Forelimb muscle (tissue), 1 donor: ENCODE results near the gene STX16. TPM values are rescaled to one million over a fixed set of nuclear protein-coding genes. Genes with fewer than 3 reads are reported as not detected.

Experiments used
- DNase-seq: peaks from one replicate; pipeline ENCODE4 v3.0.0-alpha.2; 2013; ENCODE audit warnings: low read depth
- polyA plus RNA-seq: library from polyadenylated mRNA; unstranded; fragments of 120-200 nt; gene quantifications from one replicate; pipeline ENCODE4 v1.2.1, GENCODE V29; 2013; ENCODE audit not compliant: insufficient read length

Gene STX16
- polyA plus RNA-seq, 1 donor, result 67.1 TPM

DNA sequence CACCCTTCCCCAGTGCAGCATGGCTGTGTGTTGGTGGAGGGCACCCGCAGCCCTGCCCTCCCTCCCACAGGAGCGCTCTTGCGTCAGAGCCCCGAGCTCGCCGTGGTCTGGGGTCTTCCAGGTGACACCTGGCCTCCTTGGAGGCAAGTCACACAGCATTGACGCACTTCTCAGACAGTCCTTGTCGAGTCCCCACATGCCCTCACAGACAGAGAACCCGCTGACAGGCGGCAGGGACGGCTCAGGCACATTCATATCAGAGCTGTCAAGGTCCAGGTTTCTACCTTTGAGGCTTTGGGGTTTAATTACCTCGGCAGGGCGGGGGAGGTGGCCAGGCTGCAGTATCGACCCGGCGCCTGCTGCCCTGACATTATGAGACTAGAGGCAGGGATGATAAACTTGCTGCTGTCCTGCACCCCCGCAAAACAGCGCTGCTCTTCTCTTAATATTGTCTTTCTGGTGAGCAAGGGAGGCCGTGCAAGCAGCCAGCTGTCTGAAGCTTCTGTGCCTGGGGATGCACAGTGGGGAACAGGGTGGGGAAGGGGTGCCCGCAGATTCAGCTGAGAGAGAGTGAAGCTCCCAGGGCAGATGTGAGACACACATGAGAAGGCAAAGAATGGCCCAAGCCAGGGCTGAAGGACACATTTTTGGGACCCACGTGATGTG is 46.3 kb downstream of the STX16 start:
- no peak for DNase-seq

DNA sequence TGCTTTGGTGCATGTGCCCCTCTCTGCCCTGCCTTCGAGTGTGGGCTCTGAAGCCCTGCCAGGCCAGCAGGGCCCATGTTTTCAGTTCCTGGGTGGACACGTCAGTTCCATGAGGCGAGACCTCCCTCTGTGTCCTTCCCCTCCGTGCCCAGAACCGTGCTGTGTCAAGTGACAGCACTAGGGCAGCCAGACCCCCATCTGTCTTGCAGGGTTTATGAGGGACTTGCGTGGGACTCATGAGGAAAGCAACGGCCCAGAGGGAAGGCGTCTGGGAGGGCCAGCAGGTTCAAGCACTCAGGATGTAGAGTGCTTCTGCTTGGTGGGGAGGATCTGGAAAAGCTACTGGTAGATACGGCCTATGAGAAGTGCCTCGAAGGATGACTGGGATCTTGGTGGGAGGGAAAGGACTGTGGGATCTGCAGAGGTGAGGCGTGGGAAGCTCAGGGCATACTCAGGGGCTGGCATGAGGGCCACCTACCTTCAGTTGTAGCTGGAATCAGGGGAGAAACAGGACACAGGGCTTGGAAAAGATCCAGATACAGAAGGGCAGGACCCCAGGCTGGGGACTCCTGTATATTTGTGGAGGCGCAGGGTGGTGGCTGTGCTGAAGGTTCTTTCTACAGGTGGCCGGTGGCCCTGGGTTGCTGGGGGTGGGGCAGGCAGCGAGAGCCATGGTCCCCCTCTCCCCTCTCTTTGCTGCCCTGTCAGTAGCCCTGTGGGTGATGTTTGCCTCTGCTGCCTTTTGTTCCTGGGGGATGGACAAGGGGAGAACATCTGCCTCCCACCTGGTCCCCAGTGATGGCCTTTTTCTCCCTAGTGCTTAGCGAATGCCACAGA is 47.0 kb downstream of the STX16 start:
- no peak for DNase-seq

DNA sequence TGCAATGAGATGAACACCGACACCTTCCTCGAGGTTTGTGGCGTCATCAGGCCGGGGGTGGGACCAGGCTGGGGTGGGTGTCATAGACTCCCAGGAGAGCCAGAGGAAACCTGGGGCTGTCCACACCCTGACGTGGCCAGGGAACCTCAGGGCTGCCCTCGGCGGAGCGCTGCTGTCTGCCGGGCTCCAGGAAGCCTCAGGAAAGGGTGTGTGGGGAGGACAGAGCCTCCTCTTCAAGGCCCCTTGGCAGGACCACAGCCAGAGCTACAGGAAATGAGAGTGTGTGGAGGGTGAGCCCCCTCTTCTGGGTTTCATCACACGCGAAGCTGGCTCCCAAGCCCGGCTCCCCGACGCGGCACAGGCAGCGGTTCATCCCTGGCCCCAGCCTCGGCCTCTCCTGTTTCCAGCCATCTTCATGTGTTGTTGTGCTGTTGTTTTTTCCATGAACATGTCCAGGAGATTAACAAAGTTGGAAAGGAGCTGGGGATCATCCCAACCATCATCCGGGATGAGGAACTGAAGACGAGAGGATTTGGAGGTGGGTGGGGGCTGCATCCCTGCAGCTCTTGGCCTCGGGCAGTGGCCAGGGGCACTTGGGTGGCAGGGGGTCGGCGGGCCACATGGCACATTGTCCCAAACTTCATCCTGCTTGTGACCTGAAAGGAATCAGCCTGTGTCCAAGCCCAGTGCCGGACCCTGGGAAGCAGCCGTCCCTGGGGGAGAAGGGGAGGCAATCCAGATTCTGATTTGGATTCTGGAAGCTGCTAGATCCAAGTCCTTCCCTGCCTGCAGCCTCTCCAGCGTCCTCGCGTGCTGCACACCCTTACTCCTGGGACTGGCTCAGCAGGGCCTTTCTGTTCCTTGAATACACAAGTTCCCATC is 47.9 kb downstream of the STX16 start:
- peak; percentile 92 for DNase-seq

DNA sequence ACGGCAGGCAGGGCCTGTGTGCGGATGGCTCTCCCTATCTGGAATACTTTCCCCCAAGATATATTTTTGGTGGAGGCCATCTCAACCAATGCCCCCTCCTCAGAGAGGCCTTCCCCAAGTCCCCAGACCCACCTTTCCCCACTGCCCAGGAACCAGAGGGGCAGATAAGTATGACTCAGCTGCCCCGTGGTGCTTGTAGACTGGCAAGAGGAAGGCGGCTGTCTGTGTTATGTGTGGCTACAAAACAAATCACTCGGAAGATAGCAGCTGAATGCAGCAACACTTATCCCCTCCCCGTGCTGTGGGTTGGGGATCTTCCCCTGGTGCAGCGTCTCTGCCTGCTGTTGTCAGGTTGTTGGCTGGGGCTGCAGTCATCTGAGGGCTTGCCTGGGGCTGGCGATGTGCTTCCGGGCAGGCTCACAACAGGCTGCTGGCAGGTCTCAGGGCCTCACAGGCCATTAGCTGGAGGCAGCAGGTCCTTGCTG is 48.6 kb downstream of the STX16 start:
- DNase-seq, result no peak

DNA sequence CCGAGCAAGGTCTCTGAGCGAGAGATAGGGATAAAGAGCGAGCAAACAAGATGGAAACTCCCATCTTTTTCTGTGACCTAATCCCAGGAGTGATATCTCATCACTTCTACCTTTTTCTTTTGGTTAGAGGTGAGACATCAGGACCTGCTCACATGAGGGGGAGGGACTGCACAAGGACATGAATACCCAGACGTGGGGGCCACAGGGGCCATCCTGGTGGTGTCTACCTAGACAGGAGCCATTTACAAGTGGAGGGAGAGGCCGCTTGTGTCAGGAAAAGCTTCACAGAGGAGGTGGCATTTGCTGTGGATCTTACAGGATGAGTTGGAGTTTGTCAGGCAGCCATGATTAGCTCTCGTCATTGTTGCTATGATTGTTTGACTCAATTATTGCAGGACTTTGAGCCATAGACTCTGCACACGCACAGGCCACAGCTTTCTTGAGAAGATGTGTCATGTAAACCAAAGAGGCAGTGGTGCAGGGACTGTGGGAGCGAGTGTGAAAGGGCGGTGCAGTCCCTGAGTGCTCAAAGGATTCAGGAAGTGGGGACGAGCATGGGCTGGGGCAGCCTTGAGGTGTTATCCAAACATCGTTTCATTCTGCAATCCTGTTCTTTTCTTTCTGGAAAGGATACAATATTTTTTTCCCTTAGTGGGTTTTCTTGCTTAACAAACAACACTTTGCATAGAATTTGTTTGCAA is 49.2 kb downstream of the STX16 start:
- no peak for DNase-seq

DNA sequence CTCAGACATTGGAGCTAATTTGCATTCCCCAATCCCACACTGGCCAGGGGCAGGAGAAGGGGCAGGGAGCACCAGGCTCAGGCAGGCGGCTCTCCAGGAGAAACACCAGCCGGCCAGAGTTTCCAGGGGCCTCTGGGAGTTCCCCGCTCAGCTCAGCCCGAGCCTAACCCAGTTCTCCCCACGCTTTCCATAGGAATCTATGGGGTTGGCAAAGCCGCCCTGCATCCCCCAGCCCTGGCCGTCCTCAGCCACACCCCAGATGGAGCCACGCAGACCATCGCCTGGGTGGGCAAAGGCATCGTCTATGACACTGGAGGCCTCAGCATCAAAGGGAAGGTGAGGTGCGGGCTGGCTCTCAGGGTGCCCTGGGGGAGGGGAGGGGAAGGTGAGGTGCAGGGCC is 49.7 kb downstream of the STX16 start:
- DNase-seq, result no peak

DNA sequence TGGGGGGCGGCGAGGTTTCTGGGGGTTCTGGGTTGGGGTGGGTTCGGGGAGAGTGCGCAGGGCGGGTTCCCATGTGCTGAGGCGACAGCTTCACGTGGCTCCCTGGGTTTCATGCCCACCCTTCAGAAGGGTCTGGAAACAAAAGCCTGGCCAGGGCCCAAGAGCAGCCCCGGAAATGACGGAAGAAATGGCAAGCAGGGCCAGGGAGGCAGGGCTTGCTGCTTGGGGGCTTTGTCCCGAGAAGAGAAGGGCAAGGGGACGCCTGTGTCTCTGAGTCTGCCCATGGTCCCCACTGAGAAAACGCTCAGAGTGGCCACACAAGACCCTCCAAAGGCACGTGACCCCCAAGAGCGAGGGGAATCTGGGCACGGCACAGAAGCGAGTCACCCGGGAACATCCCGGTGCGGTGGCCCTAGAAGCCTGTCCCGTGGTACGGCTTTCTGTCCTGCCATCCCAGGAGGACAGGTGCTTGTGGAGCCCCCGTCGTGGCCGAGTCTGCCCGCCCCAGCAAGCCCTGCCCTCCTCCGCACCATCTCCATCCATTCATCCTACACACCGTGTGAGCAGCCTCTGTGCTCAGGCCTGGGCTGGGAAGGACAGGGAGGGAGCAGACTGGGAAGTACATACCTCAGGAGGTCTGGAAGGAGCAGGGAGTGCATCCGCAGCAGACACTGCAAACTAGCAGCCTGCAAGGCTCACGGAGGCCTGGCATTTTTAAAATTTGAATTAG is 50.5 kb downstream of the STX16 start:
- DNase-seq, result no peak

DNA sequence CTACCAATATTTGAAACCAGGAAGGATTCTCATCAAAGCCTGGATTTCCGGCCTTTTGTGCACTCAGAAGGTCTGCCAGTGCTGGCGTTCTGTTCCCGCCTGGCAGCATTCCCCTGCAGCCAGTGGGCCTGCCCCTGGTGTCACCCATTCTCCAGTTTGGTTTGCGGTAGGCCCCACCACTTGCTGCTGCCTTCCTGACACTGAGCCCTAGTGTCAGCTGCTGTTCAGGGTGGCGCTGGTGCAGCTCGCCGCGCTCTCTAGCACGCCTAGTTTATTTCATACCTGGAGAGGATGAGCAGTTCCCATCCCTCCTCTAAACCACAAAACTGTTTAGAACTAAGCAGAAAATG is 51.1 kb downstream of the STX16 start:
- no peak for DNase-seq

DNA sequence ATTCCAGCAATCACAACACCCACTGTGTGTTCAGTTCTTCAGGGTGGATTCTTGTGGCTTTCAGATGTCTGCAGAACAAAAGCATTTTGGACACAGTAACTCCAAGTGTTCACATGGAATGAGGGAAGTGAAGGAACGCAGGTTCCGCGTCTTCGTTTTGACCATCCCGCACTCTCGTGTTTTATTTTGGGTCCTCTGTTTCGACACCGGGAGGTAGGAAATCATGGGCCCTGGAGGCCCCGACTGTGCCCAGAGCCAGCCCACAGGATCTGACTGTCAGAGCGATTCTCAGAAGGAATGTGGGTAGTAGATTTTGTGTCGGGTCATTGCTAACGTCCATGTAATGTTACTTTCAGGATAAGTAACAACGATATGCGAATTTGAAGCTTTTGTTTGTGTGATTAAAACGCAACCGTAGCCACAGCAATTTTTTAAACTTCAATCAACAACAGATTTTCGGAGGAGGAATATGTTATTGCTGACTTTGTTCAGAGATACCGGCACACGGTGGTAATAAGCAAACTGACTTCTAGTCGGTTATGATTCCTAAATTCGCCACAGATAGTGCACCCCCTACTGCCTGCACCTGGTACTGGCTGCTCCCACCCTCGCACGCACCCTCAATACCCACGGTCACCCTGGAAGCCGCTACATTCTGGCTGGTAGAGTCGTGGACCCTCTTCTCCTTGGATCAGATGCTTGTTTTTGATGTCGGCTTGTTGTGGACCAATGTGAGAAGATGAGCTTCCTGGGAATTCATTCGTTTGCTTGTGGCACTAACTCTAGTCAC is 52.0 kb downstream of the STX16 start:
- no peak for DNase-seq

DNA sequence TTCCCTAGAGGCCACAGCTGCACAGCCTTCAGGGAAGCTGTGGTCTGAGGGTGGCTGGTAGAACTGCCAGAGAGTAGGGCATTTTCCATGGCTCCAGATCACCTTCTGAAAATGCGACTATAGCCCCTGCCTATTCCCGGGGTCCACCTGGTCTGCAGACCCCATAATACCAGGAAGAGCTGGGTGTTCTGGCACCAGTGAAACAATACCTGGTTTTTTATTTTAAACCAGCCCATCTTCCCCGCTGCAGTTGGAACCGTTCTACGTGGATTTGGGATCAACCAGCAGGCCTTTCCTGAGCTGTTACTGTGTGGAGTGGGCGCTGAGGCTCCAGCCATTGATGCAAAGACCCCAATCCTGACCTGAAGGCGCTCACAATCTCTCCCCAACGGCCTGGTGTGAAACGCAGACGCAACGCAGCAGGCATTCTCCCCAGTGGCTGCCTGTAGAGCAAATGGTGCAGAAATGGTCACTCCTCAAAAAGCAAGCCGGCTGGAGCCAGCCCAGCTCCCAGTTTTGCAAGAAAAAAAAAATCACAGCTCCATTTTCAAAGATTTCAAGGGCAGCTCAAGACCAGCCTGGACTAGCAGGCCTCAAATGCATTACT is 52.8 kb downstream of the STX16 start:
- no peak for DNase-seq

DNA sequence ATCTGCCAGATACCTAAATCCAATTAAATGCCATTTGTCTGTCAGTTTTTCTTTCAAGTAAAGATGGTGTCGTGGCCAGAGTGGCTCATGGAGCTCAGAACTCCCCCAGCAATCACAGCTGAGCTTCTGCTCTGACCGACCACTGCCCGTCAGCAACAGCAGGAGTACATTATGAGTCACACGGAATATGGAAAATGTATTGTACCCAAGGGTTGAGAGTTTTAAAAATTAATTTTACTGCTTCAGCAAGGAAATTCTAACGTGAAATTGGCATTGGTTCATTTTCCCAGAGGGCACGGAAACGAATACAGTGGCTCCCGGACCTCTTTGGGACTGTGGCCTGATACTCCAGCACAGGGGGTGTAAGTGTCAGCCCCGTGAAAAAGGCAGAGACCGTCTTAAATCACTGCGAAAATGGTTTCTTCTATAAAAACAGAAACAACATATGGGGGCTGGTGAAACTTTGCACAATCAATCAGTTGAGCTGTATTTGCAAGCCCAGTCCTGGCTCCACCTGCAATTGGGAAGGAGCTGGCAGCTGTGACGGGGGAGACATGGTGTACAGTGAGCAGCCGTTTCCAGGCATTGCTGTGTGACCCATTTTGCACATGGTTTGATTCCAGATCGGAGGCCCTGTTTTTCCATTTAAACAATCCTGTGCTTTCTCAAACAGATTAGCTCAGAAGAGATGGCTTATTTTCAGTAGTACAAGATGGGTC is 54.3 kb downstream of the STX16 start:
- peak; percentile 73 for DNase-seq

DNA sequence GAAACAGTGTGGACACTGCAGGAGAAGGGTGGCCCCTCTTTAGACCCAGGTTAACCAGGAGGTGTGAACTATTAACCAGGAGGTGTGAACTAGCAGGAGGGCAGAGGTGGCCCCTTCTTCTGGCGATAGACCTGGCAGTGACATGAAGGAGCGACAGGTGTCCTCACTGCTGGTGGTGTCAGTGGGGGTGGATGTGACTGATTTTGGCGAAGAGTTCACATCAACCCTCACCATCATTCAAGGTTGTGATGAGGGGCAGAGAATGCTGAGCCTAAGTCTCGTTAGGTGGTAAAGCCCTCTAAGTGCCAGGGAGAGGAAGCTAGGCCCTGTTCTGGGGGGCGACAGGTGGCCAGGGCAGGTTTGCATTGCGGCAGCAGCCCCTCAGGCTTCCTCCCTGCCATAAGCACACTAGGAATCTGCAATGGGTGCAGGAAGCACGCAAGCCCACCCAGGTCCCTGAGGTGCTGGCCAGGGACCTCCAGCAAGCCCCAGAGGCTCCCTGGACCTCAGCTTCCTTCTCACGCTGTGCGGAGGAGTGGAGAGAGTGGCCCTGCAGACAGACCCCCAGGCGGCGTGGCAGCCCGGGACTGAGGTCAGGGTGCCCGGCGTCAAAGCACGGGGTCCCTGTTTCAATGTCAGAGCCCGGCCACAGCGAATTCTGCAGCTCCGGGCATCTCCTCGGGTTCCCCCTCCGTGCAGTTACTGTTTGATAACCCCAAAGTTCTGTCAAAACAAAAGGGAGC is 55.2 kb downstream of the STX16 start:
- no peak for DNase-seq

DNA sequence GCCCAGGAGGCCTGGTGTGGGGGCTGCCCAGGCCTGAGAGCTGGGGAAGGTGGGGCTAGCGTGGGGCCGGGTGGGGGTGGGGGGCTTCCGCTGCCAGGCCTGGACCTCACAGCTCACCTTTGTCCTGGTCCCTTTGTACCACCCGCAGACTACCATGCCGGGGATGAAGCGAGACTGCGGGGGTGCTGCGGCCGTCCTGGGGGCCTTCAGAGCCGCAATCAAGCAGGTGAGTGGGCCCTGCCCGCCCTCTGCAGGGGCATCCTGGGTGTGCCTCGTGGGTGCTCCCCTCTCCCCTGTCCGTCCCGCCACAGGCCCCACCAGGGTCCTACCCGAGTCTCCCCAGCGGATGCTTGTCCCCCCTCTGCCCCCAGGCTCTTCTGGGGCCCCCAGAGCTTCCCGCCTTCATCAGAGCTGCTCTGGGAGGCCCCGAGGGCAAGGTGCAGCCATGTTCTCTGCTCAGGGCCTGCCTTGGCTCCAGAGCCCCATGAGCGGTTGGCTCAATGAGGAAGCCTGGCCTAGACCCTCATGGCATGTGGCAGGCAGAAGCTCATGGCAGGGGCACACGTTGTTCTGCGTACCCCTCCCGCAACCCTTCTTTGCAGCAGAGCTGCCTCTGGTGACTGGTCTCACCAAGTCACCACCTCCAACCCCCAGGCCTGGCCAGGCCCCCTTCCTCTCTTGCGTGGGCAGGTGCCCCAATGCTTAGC is 56.0 kb downstream of the STX16 start:
- DNase-seq, result no peak

DNA sequence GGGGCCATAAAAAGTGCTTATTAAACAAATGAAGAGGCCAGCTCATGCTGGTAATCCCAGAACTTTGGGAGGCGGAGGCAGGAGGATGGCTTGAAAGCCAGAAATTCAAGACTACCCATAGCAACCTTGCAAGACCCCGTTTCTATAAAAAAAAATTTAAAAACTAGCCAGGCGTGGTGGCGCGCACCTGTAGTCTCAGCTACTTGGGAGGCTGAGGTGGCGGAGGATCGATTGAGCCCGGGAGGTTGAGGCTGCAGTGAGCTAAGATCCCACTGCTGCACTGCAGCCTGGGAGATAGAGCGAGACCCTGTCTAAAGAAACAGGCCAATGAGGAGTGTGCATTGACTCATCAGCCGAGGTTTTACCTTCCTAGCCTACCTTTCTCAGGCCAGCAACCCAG is 56.7 kb downstream of the STX16 start:
- DNase-seq, result no peak

DNA sequence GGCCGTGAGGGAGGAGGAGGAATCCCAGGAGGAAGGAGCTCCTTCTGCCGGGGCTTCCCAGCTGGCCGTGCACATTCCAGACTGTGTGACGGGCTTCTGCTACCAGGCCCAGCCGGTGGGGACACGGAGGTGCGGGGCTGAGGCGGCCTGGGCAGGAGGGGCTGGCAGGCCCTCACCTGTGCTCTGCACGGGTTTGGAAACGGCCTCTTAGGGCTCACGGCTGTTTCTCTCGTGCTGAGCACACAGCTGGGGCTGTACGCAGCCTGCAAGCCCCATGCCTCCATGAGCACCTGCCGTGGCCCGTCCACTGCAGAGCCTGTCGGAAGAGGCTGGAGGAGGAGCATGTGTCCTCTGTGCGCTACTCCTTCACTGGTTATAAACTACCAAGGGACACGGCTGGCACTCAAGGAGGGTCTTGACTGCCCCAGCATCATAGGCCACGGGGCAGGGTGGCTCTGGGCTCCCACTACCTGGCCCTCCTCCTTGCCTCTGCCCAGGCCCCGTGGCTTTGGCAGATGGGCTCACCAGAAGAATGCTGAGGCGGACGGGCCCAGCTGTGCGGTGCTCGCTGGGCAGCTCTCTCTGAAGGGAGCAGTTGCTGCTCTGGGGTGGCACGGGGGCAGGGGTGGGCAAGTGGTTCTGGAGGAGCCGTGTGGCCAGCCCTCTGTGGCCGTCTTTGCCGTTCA is 57.3 kb downstream of the STX16 start:
- DNase-seq, result no peak

DNA sequence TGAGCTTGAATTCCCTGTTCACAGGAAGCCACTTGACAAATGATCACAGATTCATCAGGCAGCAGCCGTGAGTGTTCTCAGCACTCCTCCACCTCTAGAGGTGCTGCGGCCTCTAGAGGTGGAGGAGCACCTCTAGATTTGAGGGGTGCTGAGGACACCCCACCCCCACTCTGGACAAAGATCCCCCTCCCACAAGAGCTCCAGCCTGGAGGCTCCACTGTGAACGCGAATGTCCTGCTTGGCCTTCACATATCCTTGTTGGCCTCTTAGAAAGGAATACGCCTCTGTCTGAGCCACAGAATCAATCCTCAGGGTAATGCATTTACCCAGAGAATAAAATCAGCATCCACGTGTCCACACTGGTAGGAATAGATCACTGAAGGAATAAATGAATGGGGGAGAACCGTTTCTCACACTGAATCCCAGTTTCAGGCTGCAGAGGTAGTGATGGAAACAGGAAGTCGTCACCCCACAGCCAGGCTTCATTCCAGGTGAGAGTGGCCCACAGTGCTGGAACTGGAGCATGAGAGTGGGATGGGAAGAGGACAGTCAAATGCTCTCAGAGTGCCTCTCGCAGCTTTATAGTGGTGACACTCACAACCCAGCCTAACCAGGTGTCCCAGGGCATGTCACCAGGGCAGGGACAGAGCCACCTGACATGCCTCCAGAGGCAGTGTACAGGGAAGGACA is 58.1 kb downstream of the STX16 start:
- DNase-seq, result no peak

DNA sequence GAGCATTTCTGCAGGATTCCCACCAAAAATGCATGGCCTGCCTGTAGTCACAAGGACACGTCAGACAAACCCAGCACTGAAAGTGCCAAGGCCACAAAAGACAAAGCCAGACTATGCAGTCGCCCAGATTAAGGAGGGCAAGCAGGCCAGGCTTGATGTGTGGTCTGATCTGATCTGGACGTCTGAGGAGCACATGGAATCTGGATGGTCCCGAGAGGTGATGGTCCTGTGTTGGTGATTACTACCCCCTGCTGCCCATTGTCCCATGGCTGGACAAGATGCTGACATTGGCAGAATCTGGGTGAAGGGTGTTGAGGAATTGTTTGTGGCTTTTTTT is 58.6 kb downstream of the STX16 start:
- no peak for DNase-seq
